H1 (cell line): ENCODE measurements around the gene PRR5L. TPM values are rescaled to one million over a fixed set of nuclear protein-coding genes. Genes with fewer than 3 reads are reported as not detected.
A peak's percentile ranks its signal among the peaks of the same experiment; 100 is the strongest.

Experiments used
- BCL11A ChIP-seq, 2 experiments: IDR thresholded peaks; one replicate each; pipeline ENCODE4 v1.6.1; 2011; ENCODE audit warnings: low read depth in 2 of 2, low read length in 2 of 2, mild to moderate bottlenecking in 2 of 2
- CEBPB ChIP-seq: IDR thresholded peaks from 2 replicates; pipeline ENCODE4 v1.6.1; 2012; ENCODE audit warnings: low read depth, low read length
- CTCF ChIP-seq, 3 experiments: IDR thresholded peaks; 1 replicate in 2 of 3; 2 replicates in 1 of 3; pipeline versions ENCODE4 v1.5.1 to v1.6.1; 2011; ENCODE audit warnings: low read length in 3 of 3, mild to moderate bottlenecking in 3 of 3, inconsistent platforms in 2 of 3, low read depth in 1 of 3, moderate library complexity in 1 of 3; ENCODE audit not compliant: insufficient read depth in 1 of 3; ENCODE audit errors: control extremely low read depth in 1 of 3
- JUN ChIP-seq: IDR thresholded peaks from 2 replicates; pipeline ENCODE4 v1.6.1; 2011; ENCODE audit warnings: low read depth, mild to moderate bottlenecking, improper control_type of control experiment, low read length
- JUND ChIP-seq: IDR thresholded peaks from 2 replicates; pipeline ENCODE4 v1.6.1; 2011; ENCODE audit warnings: mild to moderate bottlenecking, improper control_type of control experiment, low read length
- MAFK ChIP-seq: IDR thresholded peaks from 2 replicates; pipeline ENCODE4 v1.6.1; 2012; ENCODE audit warnings: low read depth, mild to moderate bottlenecking, improper control_type of control experiment, low read length
- POLR2AphosphoS5 ChIP-seq: IDR thresholded peaks from 2 replicates; pipeline ENCODE4 v1.6.1; 2011; ENCODE audit warnings: low read depth, low read length
- RAD21 ChIP-seq, 2 experiments: IDR thresholded peaks in 1 of 2; conservative IDR thresholded peaks in 1 of 2; 2 replicates each; pipeline ENCODE4 v1.6.1; 2011; ENCODE audit warnings: low read depth in 2 of 2, low read length in 2 of 2, improper control_type of control experiment in 1 of 2, inconsistent platforms in 1 of 2, mild to moderate bottlenecking in 1 of 2, moderate library complexity in 1 of 2
- SIX5 ChIP-seq: IDR thresholded peaks from 2 replicates; pipeline ENCODE4 v1.6.1; 2011; ENCODE audit warnings: mild to moderate bottlenecking, low read depth, low read length
- SP1 ChIP-seq: IDR thresholded peaks from 2 replicates; pipeline ENCODE4 v1.6.1; 2011; ENCODE audit warnings: low read depth, low read length
- SP4 ChIP-seq: IDR thresholded peaks from 2 replicates; pipeline ENCODE4 v1.6.1; 2012; ENCODE audit warnings: low read length, inconsistent platforms
- ZNF274 ChIP-seq: IDR thresholded peaks from 2 replicates; pipeline ENCODE4 v1.7.0; 2012; ENCODE audit warnings: low read length, borderline replicate concordance; ENCODE audit errors: extremely low read depth
- polyA plus RNA-seq, 7 experiments: library from polyadenylated mRNA; depleted of rRNA in 3 of 7; stranded (reverse) in 5 of 7; unstranded in 2 of 7; fragments of >200 nt in 5 of 7; fragments of 200-250 nt in 2 of 7; gene quantifications; 1 replicate in 5 of 7; 2 replicates in 1 of 7; 4 replicates in 1 of 7; pipeline versions ENCODE4 v1.2.1 to v1.2.3, GENCODE V29; 2011 to 2013; ENCODE audit warnings: missing spikeins in 2 of 7, mixed read lengths in 2 of 7
- total RNA-seq: library from RNA; stranded (reverse); fragmentation: NEBNext Ultra II Directional; extraction: Animal tissue kit (Norgen Biotek cat#: 25700); gene quantifications from 2 replicates; pipeline ENCODE4 v1.2.1, GENCODE V29; 2021

PRR5L gene
- total and polyA plus RNA-seq, 2 of the 8 experiments (the other 6 are each of a cell fraction or from before 2014, with no cell fraction given), result 6.6 to 10.1 TPM

DNA sequence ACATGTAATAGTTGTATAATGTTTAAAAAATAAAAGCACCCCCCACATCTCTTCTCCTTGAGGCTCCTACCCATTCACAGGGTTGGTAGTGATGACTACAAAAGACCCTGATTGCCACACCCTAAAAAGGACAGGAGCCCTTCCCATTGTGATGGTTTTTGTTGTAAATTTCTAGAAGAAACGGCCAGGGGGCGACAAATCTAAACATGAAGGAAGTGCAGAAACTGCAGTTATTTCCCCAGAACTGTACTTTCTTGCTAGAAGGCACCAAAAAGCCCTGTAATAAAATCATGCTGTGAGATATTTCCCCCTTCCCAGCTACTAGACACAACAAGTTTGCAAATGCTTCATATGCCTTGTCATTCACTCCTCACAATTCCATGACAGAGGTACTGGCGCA is 10.8 kb downstream of the PRR5L start (continued):
- TF ChIP-seq ZNF274 (no peak), MAFK (no peak), SP4 (no peak), RAD21 (IDR thresholded peaks at IDR 0.05 in 1 of 2, conservative IDR thresholded peaks at IDR 0.05 in 1 of 2; ENCODE audit: low read depth in 2 of 2, low read length in 2 of 2) (peak; percentile 70 to 75), POLR2AphosphoS5 (no peak), JUN (no peak), SIX5 (no peak), BCL11A (IDR thresholded peaks at IDR 0.05; ENCODE audit: low read depth in 2 of 2, low read length in 2 of 2) (no peak), JUND (no peak), CEBPB (peak; percentile 56; the same call in 1 of the 2 replicates), CTCF (IDR thresholded peaks at IDR 0.05; ENCODE audit: control extremely low read depth in 1 of 3, insufficient read depth in 1 of 3, low read depth in 1 of 3, low read length in 3 of 3) (peak in 2 of 3 experiments; percentile 58; a peak in 3 of 4 replicates), SP1 (no peak)
- TF ChIP-seq, all 59 proteins: peak for 3
